Activated gamma-delta T cell (primary cell): ENCODE results near the gene KCNH1.

Experiments used
- DNase-seq: peaks from one replicate; lab custom pipeline; 2025; lab: John Stamatoyannopoulos, UW

Gene KCNH1

DNA sequence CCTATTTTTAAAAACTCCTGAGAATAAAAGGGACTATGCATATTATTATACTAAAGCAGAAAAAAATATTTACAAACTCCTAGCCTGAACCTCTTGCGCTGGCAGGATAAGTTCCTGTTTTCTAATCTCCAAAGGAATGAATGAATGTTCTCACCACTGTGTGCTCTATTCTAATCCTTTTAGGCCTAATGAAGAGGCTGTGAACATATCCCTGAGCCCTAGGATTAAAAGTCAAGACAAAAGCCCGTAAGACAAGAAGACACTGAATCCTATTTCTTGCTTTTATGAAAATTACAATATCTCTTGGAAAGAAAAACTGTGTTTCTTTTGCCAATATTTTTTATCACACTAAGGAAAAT is 487.7 kb downstream of the KCNH1 start:
- no peak for DNase-seq

DNA sequence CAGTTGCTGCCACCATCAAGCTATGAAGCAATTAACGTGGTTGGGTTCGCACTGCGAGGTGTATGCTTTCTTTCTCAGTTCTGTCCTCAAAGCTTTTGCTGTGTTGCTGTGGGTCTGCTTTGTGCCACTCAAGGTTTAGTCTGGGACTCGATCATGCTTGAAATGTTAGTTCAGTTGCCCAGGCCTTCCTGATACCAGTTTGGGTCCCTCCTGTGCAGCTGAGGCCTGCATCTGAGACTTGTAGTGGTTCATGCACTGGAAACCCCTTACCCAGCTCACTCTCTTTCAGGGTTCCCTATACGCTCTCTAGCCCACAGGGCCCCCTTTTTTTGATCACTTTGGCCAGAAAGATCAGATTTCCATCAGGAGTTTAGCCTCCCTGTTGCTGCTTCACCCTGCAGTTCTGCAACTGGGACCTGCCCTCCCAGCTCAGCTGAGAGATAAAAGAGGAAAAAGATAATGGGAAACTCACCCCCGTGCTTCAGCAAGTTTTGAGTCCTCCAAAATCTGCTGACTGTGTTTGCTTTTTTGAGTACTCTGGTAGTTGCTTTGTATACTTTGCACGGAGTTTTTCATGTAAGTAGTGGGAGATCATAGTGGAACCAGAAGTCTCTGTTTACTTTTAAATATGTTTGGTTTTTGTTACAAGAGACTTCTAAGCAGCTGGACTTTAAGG is 488.2 kb downstream of the KCNH1 start:
- no peak for DNase-seq

DNA sequence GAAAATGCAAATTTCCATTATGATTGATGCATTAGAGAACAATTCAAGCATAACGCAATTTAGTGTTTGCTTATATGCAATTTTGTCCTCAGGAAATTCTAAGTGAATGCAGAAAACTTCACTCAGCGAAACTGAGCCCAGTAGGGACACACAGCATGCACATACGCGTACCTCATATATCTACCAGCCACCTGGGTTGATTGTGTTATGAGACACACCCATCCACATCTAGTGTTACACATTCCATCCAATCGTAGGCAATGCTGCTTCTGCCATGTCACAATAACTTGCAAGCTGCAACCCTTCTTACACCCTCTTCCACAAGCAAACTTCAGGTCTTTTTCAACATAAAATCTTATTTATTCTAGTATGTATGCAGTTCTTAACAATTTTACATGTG is 492.4 kb downstream of the KCNH1 start:
- no peak for DNase-seq

DNA sequence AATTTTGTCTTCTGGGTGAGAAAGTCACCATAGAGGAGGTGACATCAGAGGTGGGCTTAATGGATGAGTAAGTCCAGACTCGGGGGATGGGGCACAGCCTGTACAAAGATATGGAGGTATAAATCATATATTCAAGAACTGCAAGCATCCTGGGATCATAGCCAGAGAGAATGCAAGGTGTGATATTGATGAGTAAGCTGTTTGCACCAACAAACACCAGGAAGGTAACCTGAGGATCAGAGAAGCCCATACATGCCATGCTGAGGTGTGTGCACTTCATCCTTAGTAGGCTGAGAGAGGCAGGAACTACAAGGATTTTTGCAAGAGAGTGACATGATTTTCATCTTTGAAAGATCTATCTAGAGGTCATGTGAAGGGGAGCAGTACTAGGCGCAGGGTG is 498.8 kb downstream of the KCNH1 start:
- no peak for DNase-seq

DNA sequence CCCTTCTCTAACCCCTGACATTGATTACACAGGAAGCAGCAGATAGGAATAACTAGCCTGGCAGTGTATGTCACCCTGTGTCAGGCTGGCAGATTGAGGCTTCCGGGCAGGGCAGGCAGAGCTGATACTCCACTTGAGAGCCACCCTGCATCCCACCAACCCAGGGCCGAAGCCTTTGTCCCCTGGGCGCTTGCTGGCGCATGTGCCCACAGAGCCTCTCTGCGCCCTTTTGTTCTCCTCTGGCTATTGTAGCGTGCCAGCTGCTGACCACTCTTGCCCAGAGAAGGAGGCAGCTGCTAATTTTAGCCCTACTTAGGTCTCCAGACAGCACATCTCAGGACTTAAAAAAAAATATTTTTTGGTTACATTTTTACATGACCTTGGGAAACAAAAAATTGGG is 500.3 kb downstream of the KCNH1 start:
- DNase-seq, result no peak

DNA sequence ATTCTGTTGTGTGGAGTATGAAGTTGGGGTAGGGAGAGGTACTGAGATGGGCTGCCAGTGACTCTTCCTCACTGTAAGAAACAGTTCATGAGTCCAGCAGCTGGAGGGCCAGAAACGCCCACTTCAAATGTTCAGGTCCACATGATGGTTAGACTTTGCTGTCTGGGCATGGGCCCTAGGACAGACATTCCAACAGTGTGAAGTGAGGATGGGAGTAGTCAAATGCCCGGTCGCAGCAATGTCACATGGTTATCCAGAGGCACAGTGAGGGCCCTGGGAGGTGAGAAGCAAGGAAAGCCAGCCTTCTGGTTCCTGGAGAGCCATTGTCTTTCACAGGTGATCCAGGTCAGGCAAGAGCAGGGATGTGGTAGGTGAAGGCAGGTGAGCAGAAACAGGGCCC is 500.8 kb downstream of the KCNH1 start:
- DNase-seq, result no peak

DNA sequence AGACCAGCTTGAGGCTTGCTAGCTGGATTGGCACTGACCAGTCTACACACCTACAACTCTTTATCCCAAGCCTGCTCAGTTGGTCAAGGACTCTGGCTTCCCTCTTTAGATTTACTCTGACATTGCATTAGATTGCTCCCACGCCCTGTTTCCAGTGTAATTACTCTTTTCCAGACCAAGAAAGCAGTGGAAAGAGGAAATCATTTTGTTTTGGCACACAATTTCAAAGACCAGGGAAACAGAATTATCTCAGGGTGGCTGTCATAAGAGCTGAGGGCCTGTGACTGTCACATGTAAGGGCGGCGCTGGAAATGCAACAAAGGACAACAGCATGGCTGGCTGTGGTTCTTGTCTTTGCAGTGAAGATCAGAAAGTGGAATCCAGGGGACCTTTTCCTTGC is 502.5 kb downstream of the KCNH1 start:
- DNase-seq, result no peak

DNA sequence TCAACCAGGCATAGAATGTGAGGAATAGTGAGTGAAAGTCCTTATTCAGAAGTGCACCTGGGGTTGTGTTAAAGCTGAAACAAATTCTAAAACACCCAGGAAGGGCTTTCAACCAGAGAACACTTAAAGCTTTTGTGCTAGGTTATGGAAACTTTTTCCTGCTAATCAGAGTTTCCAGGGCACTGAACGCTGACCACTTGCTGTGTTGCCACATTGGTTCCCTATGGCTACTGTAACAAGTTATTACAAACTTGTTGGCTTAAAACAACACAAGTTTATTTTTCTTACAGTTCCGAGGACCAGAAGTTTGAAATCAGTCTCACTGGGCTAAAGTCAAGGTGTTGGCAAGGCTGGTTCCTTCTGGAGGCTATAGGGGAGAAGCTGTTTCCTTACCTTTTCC is 504.7 kb downstream of the KCNH1 start:
- DNase-seq, result no peak

DNA sequence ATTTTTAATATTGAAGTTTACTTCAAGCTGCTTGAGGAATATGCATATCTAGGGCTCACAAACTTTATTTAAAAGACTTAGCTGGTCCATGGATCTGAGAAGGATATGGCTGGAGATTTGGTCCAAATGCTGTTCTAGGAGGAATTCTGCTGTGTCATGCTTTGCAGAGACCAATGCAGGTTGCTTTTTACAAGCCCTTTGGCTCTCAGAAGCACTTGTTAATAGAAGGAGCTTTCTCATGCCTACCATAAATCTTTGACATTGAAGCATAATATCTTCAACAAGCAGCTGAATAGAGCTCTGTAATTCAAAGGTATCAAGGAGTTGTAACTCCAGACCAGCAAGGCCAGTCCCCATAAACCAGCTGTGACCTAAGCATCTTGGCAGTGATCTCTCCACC is 506.2 kb downstream of the KCNH1 start:
- DNase-seq, result no peak
